ENCODE data around the gene ACACA.

The ACACA gene

GRCh38 chr17:37059493-37059892, 347.1 kb downstream of the ACACA start:
- no peak for DNase-seq

GRCh38 chr17:37056622-37057021, 350.0 kb downstream of the ACACA start:
- no peak for DNase-seq

- DNase-seq = no peak
Measured at GRCh38 chr17:37054894-37055293, 351.7 kb downstream of the ACACA start.

GRCh38 chr17:37052450-37052849, 354.2 kb downstream of the ACACA start:
- no peak for DNase-seq

- DNase-seq = no peak
Measured at GRCh38 chr17:37051833-37052232, 354.8 kb downstream of the ACACA start.

- no peak for DNase-seq
Measured at GRCh38 chr17:37051381-37051780, 355.3 kb downstream of the ACACA start.

GRCh38 chr17:37050920-37051319, 355.7 kb downstream of the ACACA start:
- DNase-seq = no peak

GRCh38 chr17:37048811-37049210, 357.8 kb downstream of the ACACA start:
- DNase-seq = no peak

GRCh38 chr17:37047631-37048104, 359.0 kb downstream of the ACACA start:
- DNase-seq = peak; percentile 5

GRCh38 chr17:37045351-37045922, 361.2 kb downstream of the ACACA start:
- DNase-seq = no peak

GRCh38 chr17:37043201-37043600, 363.4 kb downstream of the ACACA start:
- DNase-seq = no peak

GRCh38 chr17:37041932-37042331, 364.7 kb downstream of the ACACA start:
- DNase-seq = no peak

GRCh38 chr17:37039269-37039668, 367.4 kb downstream of the ACACA start:
- no peak for DNase-seq

- no peak for DNase-seq
Measured at GRCh38 chr17:37037590-37038155, 369.0 kb downstream of the ACACA start.
